GM12872 (cell line): ENCODE results near the gene CMKLR1.

ENCODE experiments used
- TF ChIP-seq, protein P1 (sequence below): IDR thresholded peaks from 3 replicates; pipeline ENCODE4 v1.5.1; 2011; ENCODE audit warnings: low read depth, mild to moderate bottlenecking, low read length, moderate library complexity; ENCODE audit not compliant: insufficient read depth

The CMKLR1 gene

DNA sequence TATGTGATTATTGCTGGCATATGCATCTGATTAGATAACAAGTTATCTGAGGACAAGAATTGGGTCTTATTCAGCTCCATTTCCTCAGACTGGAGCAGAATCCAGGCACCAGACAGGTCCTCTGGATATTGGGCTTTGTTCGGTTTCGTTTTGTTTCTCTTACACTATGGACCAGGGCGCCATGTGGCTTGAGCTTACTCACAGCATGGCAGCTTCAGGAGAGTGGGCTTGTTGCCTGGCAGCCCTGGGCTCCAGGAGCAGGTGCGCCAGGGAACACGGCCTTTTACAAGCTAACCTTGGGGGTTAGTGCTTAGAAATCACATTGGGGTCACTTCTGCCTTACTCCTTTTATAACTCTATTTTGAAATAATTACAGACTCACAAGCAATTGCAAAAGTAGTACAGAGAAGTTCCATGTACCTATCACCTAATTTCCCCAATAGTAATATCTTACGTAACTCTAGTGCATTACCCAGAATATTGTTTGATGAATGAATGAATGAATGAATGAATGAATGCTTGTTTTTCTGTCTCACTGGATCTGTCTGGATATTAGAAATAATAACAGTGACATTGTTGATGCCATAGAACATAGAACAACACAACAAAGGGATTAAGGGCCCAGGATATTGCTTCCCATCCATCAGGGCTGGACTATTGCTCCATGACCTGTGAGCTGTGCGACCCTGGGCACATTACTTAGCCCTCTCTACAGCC lies 39.0 kb downstream of the CMKLR1 start:
- TF ChIP-seq, protein P1, sequence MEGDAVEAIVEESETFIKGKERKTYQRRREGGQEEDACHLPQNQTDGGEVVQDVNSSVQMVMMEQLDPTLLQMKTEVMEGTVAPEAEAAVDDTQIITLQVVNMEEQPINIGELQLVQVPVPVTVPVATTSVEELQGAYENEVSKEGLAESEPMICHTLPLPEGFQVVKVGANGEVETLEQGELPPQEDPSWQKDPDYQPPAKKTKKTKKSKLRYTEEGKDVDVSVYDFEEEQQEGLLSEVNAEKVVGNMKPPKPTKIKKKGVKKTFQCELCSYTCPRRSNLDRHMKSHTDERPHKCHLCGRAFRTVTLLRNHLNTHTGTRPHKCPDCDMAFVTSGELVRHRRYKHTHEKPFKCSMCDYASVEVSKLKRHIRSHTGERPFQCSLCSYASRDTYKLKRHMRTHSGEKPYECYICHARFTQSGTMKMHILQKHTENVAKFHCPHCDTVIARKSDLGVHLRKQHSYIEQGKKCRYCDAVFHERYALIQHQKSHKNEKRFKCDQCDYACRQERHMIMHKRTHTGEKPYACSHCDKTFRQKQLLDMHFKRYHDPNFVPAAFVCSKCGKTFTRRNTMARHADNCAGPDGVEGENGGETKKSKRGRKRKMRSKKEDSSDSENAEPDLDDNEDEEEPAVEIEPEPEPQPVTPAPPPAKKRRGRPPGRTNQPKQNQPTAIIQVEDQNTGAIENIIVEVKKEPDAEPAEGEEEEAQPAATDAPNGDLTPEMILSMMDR, result no peak

DNA sequence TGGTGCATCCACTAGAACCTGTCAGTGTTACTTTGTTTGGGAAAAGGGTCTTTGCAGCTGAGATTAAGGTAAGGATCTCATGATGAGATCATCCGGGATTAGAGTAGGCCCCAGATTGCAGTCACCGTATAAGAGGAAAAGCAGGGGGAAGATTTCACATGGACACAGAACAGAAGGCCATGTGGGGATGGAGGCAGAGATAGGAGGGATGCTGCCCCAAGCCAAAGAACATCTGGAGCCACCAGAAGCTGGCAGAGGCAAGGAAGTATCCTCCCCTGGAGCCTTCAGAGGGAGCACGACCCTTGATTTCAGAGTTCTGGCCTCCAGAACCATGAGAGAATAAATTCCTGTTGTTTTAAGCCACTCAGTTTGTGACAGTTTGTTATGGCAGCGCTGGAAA lies 39.6 kb downstream of the CMKLR1 start:
- TF ChIP-seq, protein P1, result no peak

DNA sequence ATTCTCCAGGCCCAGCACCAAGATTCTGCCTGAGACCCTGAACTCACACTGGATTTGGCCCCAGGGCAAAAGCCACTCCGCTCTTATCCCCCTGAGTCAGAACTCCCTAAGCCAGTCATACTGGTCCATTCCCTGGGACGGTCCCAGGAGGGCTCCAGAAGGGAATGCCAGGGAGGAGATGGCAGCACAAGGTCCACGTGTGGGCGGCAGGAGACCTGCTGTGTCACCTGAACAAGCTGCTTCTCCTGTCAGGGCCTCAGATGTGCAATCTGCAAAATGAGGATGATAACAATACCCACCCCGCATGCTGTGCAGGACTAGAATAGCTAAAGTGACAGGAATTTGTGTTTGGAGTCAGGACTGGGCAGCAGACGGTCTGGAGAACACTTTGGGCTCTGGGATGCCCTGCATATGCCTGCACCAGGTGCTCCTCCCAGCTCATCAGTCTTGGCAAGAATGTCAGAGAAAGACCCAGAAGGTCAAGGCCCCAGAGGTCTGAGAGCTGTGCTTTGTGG lies 40.3 kb downstream of the CMKLR1 start:
- TF ChIP-seq, protein P1, result no peak

DNA sequence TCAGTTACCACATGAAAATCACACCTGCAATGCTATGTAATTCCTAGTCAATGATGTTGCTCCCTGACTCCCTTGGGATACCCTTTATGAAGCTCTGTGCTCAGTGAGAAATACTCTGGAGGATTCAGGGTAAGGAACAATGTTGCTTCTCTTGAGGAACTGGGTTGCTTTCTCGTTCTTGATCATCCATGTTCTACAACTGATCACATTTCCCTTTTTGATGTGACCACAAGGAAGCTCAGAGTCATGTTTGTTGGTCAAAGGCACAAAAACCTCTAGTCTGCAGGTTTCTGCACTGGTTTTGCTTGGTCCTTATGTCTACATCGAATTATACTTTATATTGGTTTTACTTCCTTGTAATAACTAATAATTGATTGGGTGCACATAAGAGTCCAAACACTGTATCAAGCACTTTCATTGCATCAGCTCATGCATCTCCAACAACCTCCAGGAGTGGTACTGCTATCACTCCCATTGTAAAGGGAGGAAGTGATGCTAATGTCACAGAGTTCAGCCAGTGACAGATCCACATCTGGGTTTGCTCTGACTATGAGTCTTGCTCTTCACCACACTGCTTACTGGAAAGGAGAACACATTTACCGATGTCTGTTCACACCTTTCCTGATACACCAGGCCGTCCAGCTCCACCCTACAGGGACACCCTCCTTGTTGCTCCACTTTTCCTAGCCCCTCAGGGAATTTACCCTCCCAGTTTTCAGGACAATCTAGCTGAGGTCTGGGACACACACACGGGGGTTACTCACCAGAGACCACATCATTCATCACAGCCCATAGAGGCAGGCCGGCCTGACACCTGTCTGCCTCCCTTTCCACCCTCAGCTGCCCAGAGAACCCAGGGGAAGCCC lies 41.0 kb downstream of the CMKLR1 start:
- TF ChIP-seq, protein P1, result no peak

DNA sequence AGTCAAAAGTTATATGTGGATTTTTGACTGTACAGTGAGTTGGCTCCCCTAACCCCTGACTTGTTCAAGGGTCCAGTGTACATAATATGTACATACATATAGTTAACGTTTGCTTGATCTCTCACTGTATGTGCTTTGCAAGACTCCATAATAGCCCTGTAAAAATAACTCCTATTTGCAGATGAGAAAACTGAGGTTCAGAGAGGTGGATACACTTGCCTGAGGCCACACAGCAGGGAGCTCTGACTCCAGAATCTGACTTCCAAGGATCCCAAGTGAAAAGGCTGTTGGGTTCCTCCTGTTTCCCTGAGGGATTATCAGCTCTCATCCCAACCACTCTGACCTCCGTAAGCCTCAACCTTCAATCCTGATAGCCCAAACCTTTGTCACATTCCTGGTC lies 41.7 kb downstream of the CMKLR1 start:
- TF ChIP-seq, protein P1, result no peak

DNA sequence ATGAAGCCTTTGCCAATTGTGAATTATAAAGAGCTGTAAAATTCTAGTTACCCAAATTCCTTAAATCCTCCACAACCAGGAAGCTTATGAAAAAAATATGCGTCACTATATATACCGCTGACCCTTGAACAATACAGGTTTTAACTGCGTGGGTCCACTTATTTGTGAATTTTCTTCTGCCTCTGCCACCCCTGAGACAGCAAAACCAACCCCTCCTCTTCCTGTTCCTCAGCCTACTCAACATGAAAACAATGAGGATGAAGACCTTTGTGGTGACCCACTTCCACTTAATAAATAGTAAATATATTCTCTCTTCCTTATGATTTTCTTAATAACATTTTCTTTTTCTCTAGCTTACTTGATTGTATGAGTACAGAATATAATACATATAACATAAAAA lies 42.2 kb downstream of the CMKLR1 start:
- TF ChIP-seq, protein P1, result no peak

DNA sequence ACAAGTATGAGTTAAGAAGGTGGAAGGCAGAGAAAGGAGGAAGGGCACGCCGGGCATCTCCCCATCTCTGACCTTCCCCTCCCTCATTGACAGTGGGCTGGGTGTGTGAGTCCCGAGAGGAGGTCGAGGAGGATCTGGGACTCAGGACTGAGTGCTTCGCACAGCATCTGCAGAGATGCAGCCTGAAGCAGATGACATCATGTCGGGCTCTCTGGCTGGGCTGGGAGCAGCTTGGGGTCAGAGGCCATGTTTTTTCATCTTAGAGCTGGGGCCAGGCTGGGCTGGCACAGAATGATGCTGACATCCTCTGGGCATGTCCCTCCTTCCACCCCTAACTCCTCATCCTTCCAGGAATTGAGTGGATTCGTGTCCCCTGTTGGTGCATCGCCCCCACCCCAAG lies 43.5 kb downstream of the CMKLR1 start:
- TF ChIP-seq, protein P1, result no peak
